Liver (tissue), 9 donors: Measurements from ENCODE around the gene A4GALT. TPM values are rescaled to one million over a fixed set of nuclear protein-coding genes. Genes with fewer than 3 reads are reported as not detected.

Experiments used
- DNase-seq: peaks from one replicate; pipeline ENCODE4 v3.0.0-alpha.2; 2017; ENCODE audit warnings: low spot score
- H3K27ac ChIP-seq, 2 donors: one replicate each; pipeline ENCODE4 v1.7.0; 2013; ENCODE audit warnings: inconsistent platforms in 2 of 2, low read length in 2 of 2, control low read depth in 1 of 2, low read depth in 1 of 2, mild to moderate bottlenecking in 1 of 2
- H3K27me3 ChIP-seq, 4 donors: one replicate each; pipeline versions ENCODE4 v1.6.1 to v1.7.0; 2013; ENCODE audit warnings: low read length in 3 of 4, inconsistent platforms in 1 of 4, mild to moderate bottlenecking in 1 of 4, moderate library complexity in 1 of 4; ENCODE audit not compliant: control insufficient read depth in 4 of 4, insufficient read depth in 4 of 4
- H3K36me3 ChIP-seq, 4 donors: one replicate each; pipeline versions ENCODE4 v1.6.1 to v1.7.0; 2013; ENCODE audit warnings: low read length in 3 of 4, mild to moderate bottlenecking in 3 of 4, low read depth in 1 of 4, moderate library complexity in 1 of 4; ENCODE audit not compliant: control insufficient read depth in 4 of 4, insufficient read depth in 3 of 4
- H3K4me1 ChIP-seq, 4 donors: one replicate each; pipeline versions ENCODE4 v1.6.1 to v1.7.0; 2013; ENCODE audit warnings: low read length in 3 of 4, mild to moderate bottlenecking in 3 of 4, moderate library complexity in 1 of 4; ENCODE audit not compliant: control insufficient read depth in 4 of 4, insufficient read depth in 4 of 4
- H3K4me3 ChIP-seq, 3 donors: one replicate each; pipeline versions ENCODE4 v1.6.1 to v1.7.0; 2013; ENCODE audit warnings: low read length in 3 of 3, control low read depth in 1 of 3, low read depth in 1 of 3, mild to moderate bottlenecking in 1 of 3
- H3K9ac ChIP-seq, 2 donors: one replicate each; pipeline ENCODE4 v1.7.0; 2013; ENCODE audit warnings: low read length in 2 of 2, mild to moderate bottlenecking in 2 of 2, moderate library complexity in 2 of 2, control low read depth in 1 of 2, low read depth in 1 of 2
- H3K9me3 ChIP-seq, 4 donors: one replicate each; pipeline versions ENCODE4 v1.6.1 to v1.7.0; 2013; ENCODE audit warnings: low read length in 3 of 4; ENCODE audit not compliant: control insufficient read depth in 4 of 4
- EGR1 ChIP-seq, 2 donors: IDR thresholded peaks; 2 replicates each; pipeline ENCODE4 v1.6.1; 2016 to 2018; ENCODE audit warnings: antibody characterized with exemption in 2 of 2, low read depth in 2 of 2
- FOXA1 ChIP-seq: IDR thresholded peaks from 2 replicates; pipeline ENCODE4 v1.6.1; 2016; ENCODE audit warnings: antibody characterized with exemption
- FOXA2 ChIP-seq: IDR thresholded peaks from 2 replicates; pipeline ENCODE4 v1.6.1; 2016; ENCODE audit warnings: antibody characterized with exemption
- GABPA ChIP-seq, 2 donors: IDR thresholded peaks in 1 of 2; conservative IDR thresholded peaks in 1 of 2; 2 replicates each; pipeline ENCODE4 v1.6.1; 2016; ENCODE audit warnings: antibody characterized with exemption in 2 of 2, mild to moderate bottlenecking in 1 of 2, moderate library complexity in 1 of 2
- HNF4A ChIP-seq, 2 donors: conservative IDR thresholded peaks; 2 replicates each; pipeline ENCODE4 v1.6.1; 2016; ENCODE audit warnings: antibody characterized with exemption in 2 of 2, mild to moderate bottlenecking in 2 of 2
- HNF4G ChIP-seq: IDR thresholded peaks from 2 replicates; pipeline ENCODE4 v1.6.1; 2016; ENCODE audit warnings: antibody characterized with exemption
- JUND ChIP-seq, 2 donors: IDR thresholded peaks; 2 replicates each; pipeline ENCODE4 v1.6.1; 2016; ENCODE audit warnings: antibody characterized with exemption in 2 of 2
- NR2F2 ChIP-seq: IDR thresholded peaks from 2 replicates; pipeline ENCODE4 v1.6.1; 2016; ENCODE audit warnings: antibody characterized with exemption
- RAD21 ChIP-seq, 2 donors: IDR thresholded peaks; 2 replicates each; pipeline ENCODE4 v1.6.1; 2016; ENCODE audit warnings: antibody characterized with exemption in 2 of 2, mild to moderate bottlenecking in 2 of 2
- RXRA ChIP-seq, 2 donors: IDR thresholded peaks; 2 replicates each; pipeline ENCODE4 v1.6.1; 2017 to 2018; ENCODE audit warnings: antibody characterized with exemption in 2 of 2, mild to moderate bottlenecking in 1 of 2
- SP1 ChIP-seq: IDR thresholded peaks from 2 replicates; pipeline ENCODE4 v1.6.1; 2018; ENCODE audit warnings: antibody characterized with exemption, mild to moderate bottlenecking
- TAF1 ChIP-seq: conservative IDR thresholded peaks from 2 replicates; pipeline ENCODE4 v1.6.1; 2016; ENCODE audit warnings: antibody characterized with exemption, mild to moderate bottlenecking
- YY1 ChIP-seq: IDR thresholded peaks from 2 replicates; pipeline ENCODE4 v1.6.1; 2016; ENCODE audit warnings: antibody characterized with exemption, mild to moderate bottlenecking
- WGBS: extraction: QIAGEN DNeasy Blood & Tissue Kit; methylation state at CpG from one replicate; pipeline ENCODE4 v1.1.7; 2013; 5-methylcytosine and 5-hydroxymethylcytosine counted together
- polyA plus RNA-seq, 2 donors: library from polyadenylated mRNA; stranded (reverse) in 1 of 2; unstranded in 1 of 2; fragments of 200-250 nt in 1 of 2; fragments of >200 nt in 1 of 2; fragmentation: Nextera tagmentation in 1 of 2; extraction: Ambion mirVana in 1 of 2; gene quantifications; one replicate each; pipeline versions ENCODE4 v1.2.1 to v1.2.3, GENCODE V29; 2013 to 2015
- total RNA-seq, 2 donors: library from RNA; depleted of rRNA; stranded (reverse); fragments of >200 nt; gene quantifications; one replicate each; pipeline ENCODE4 v1.2.3, GENCODE V29; 2014
- TF ChIP-seq, protein P1 (sequence below): IDR thresholded peaks from 2 replicates; pipeline ENCODE4 v1.6.1; 2016; ENCODE audit warnings: antibody characterized with exemption
- TF ChIP-seq, protein P2 (sequence below): IDR thresholded peaks from 2 replicates; pipeline ENCODE4 v1.6.1; 2016; ENCODE audit warnings: antibody characterized with exemption, mild to moderate bottlenecking
- TF ChIP-seq, protein P3 (sequence below): IDR thresholded peaks from 2 replicates; pipeline ENCODE4 v1.6.1; 2016; ENCODE audit warnings: antibody characterized with exemption
- TF ChIP-seq, protein P4 (sequence below): fragments of 150-350 bp; IDR thresholded peaks from 2 replicates; pipeline ENCODE4 v1.5.1; 2017; ENCODE audit warnings: improper control_type of control experiment, low read depth, low read length; ENCODE audit not compliant: missing input control
- TF ChIP-seq, protein P5 (sequence below): IDR thresholded peaks from 2 replicates; pipeline ENCODE4 v1.6.1; 2016; ENCODE audit warnings: antibody characterized with exemption
- donor health status: healthy.
- donor health status: healthy.
- donor health status: healthy.
- donor health status: healthy.
- donor health status: healthy.

A4GALT gene
- total and polyA plus RNA-seq, 4 donors: 1.6 to 8.2 (median 2.0) TPM

DNA sequence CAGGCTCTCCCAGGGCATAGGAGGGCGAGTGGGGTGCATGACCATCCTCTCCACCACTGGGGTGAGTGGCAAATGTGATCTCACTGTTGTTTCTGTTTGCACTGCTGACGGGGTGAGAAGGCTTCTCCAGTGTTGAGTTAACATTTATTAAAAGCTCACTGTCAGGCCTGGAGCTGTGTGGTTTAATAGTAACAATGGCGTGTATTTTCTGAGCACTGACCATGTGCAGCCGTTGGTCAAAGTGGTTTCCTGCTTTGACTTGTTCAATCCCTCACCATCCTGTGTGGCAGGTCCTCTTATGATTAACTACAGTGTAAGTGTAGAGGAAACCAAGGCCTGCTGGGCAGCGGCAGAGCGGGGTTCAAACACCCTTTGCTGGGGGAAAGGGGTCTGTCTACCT, 4.4 kb downstream of the A4GALT start:
- Histone ChIP-seq H3K36me3 (no peaks in the 10 kb centered on the region), H3K9me3 (no peaks in the 10 kb centered on the region), H3K4me1 (peaks cover 5 to 13% (median 12%) of the 10 kb centered on the region in 4 donors), H3K27ac (no peak overlapping the region), H3K9ac (no peak overlapping the region), H3K4me3 (no peak overlapping the region), H3K27me3 (peaks cover 0 to 2% (median 0%) of the 10 kb centered on the region in 4 donors)
- WGBS: 91% methylated on average over 6 of the region's 6 CpGs
- DNase-seq: no peak
- TF ChIP-seq, protein P1, sequence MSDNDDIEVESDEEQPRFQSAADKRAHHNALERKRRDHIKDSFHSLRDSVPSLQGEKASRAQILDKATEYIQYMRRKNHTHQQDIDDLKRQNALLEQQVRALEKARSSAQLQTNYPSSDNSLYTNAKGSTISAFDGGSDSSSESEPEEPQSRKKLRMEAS: no peak
- TF ChIP-seq FOXA1 (no peak), GABPA (IDR thresholded peaks at IDR 0.05 in 1 of 2, conservative IDR thresholded peaks at IDR 0.05 in 1 of 2) (no peak), TAF1 (no peak), YY1 (no peak), RXRA (IDR thresholded peaks at IDR 0.05) (no peak), RAD21 (IDR thresholded peaks at IDR 0.05) (no peak), HNF4G (no peak), EGR1 (IDR thresholded peaks at IDR 0.05; ENCODE audit: low read depth in 2 of 2) (no peak), HNF4A (conservative IDR thresholded peaks at IDR 0.05) (no peak), JUND (IDR thresholded peaks at IDR 0.05) (no peak), FOXA2 (no peak), NR2F2 (no peak), SP1 (no peak)
- TF ChIP-seq, protein P2, sequence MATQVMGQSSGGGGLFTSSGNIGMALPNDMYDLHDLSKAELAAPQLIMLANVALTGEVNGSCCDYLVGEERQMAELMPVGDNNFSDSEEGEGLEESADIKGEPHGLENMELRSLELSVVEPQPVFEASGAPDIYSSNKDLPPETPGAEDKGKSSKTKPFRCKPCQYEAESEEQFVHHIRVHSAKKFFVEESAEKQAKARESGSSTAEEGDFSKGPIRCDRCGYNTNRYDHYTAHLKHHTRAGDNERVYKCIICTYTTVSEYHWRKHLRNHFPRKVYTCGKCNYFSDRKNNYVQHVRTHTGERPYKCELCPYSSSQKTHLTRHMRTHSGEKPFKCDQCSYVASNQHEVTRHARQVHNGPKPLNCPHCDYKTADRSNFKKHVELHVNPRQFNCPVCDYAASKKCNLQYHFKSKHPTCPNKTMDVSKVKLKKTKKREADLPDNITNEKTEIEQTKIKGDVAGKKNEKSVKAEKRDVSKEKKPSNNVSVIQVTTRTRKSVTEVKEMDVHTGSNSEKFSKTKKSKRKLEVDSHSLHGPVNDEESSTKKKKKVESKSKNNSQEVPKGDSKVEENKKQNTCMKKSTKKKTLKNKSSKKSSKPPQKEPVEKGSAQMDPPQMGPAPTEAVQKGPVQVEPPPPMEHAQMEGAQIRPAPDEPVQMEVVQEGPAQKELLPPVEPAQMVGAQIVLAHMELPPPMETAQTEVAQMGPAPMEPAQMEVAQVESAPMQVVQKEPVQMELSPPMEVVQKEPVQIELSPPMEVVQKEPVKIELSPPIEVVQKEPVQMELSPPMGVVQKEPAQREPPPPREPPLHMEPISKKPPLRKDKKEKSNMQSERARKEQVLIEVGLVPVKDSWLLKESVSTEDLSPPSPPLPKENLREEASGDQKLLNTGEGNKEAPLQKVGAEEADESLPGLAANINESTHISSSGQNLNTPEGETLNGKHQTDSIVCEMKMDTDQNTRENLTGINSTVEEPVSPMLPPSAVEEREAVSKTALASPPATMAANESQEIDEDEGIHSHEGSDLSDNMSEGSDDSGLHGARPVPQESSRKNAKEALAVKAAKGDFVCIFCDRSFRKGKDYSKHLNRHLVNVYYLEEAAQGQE: no peak
- TF ChIP-seq, protein P3, sequence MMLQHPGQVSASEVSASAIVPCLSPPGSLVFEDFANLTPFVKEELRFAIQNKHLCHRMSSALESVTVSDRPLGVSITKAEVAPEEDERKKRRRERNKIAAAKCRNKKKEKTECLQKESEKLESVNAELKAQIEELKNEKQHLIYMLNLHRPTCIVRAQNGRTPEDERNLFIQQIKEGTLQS: no peak
- TF ChIP-seq, protein P4, sequence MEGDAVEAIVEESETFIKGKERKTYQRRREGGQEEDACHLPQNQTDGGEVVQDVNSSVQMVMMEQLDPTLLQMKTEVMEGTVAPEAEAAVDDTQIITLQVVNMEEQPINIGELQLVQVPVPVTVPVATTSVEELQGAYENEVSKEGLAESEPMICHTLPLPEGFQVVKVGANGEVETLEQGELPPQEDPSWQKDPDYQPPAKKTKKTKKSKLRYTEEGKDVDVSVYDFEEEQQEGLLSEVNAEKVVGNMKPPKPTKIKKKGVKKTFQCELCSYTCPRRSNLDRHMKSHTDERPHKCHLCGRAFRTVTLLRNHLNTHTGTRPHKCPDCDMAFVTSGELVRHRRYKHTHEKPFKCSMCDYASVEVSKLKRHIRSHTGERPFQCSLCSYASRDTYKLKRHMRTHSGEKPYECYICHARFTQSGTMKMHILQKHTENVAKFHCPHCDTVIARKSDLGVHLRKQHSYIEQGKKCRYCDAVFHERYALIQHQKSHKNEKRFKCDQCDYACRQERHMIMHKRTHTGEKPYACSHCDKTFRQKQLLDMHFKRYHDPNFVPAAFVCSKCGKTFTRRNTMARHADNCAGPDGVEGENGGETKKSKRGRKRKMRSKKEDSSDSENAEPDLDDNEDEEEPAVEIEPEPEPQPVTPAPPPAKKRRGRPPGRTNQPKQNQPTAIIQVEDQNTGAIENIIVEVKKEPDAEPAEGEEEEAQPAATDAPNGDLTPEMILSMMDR: no peak
- TF ChIP-seq, protein P5, sequence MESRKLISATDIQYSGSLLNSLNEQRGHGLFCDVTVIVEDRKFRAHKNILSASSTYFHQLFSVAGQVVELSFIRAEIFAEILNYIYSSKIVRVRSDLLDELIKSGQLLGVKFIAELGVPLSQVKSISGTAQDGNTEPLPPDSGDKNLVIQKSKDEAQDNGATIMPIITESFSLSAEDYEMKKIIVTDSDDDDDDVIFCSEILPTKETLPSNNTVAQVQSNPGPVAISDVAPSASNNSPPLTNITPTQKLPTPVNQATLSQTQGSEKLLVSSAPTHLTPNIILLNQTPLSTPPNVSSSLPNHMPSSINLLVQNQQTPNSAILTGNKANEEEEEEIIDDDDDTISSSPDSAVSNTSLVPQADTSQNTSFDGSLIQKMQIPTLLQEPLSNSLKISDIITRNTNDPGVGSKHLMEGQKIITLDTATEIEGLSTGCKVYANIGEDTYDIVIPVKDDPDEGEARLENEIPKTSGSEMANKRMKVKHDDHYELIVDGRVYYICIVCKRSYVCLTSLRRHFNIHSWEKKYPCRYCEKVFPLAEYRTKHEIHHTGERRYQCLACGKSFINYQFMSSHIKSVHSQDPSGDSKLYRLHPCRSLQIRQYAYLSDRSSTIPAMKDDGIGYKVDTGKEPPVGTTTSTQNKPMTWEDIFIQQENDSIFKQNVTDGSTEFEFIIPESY: no peak
